Thyroid gland (tissue), 4 donors: ENCODE results near the gene NRG3. TPM values are rescaled to one million over a fixed set of nuclear protein-coding genes. Genes with fewer than 3 reads are reported as not detected.

Experiments
- DNase-seq, 2 donors: peaks; one replicate each; pipeline ENCODE4 v3.0.0-alpha.2; 2019
- H3K27ac ChIP-seq, 3 donors: fragments of 200-600 bp; sonication (generic); 1 replicate in 2 of 3; 2 replicates in 1 of 3; pipeline ENCODE4 v1.5.1; 2016 to 2019; ENCODE audit warnings: mild to moderate bottlenecking in 1 of 3, moderate library complexity in 1 of 3
- H3K27me3 ChIP-seq: fragments of 200-600 bp; sonication (generic); one replicate; pipeline ENCODE4 v1.5.1; 2019
- H3K36me3 ChIP-seq, 2 donors: fragments of 200-600 bp; sonication (generic); one replicate each; pipeline ENCODE4 v1.5.1; 2016 to 2019
- H3K4me1 ChIP-seq, 2 donors: fragments of 200-600 bp; sonication (generic); one replicate each; pipeline ENCODE4 v1.5.1; 2017 to 2019
- H3K4me3 ChIP-seq, 3 donors: fragments of 200-600 bp; sonication (generic); replicated peaks in 1 of 3; 1 replicate in 2 of 3; 2 replicates in 1 of 3; pipeline ENCODE4 v1.5.1; 2016; ENCODE audit warnings: mild to moderate bottlenecking in 1 of 3
- H3K9me3 ChIP-seq: fragments of 200-600 bp; sonication (generic); one replicate; pipeline ENCODE4 v1.5.1; 2017
- POLR2A ChIP-seq, 2 donors: fragments of 450-650 bp; IDR thresholded peaks; one replicate each; pipeline ENCODE4 v1.6.1; 2017; ENCODE audit warnings: antibody characterized with exemption in 2 of 2, mild to moderate bottlenecking in 2 of 2, moderate library complexity in 1 of 2
- WGBS, 2 donors: methylation state at CpG; one replicate each; pipeline ENCODE4 v1.1.5; 2017; 5-methylcytosine and 5-hydroxymethylcytosine counted together
- intact Hi-C: fragments of 100-400 bp; cut with DNase I; formaldehyde crosslinking; loops from one replicate; pipeline ENCODE4 v1.15.1; 2023
- total RNA-seq, 4 donors: library from RNA; depleted of rRNA; stranded (reverse); fragments of >200 nt; gene quantifications; one replicate each; pipeline ENCODE4 v1.2.3, GENCODE V29; 2016
- TF ChIP-seq, protein P1 (sequence below), 6 experiments: fragments of 200-600 bp in 3 of 6; fragments of 450-650 bp in 3 of 6; sonication (generic) in 3 of 6; IDR thresholded peaks; one replicate each; pipeline ENCODE4 v1.5.1; 2016 to 2019; ENCODE audit warnings: antibody characterized with exemption in 6 of 6, mild to moderate bottlenecking in 2 of 6, inconsistent platforms in 1 of 6, moderate library complexity in 1 of 6

NRG3 gene
- total RNA-seq, 4 donors from 2014 or later, result 0.67 to 1.8 (median 1.3) TPM

- Histone ChIP-seq H3K36me3 (no peaks in the 10 kb centered on the region), H3K9me3 (no peaks in the 10 kb centered on the region), H3K27me3 (no peaks in the 10 kb centered on the region), H3K4me3 (no peak overlapping the region), H3K4me1 (no peaks in the 10 kb centered on the region), H3K27ac (no peak overlapping the region)
- 86 to 93% methylated on average over 5 of the region's 5 CpGs for WGBS, 2 donors
- DNase-seq, result no peak
- intact Hi-C loops, result no loop called here
- TF ChIP-seq, protein P1, sequence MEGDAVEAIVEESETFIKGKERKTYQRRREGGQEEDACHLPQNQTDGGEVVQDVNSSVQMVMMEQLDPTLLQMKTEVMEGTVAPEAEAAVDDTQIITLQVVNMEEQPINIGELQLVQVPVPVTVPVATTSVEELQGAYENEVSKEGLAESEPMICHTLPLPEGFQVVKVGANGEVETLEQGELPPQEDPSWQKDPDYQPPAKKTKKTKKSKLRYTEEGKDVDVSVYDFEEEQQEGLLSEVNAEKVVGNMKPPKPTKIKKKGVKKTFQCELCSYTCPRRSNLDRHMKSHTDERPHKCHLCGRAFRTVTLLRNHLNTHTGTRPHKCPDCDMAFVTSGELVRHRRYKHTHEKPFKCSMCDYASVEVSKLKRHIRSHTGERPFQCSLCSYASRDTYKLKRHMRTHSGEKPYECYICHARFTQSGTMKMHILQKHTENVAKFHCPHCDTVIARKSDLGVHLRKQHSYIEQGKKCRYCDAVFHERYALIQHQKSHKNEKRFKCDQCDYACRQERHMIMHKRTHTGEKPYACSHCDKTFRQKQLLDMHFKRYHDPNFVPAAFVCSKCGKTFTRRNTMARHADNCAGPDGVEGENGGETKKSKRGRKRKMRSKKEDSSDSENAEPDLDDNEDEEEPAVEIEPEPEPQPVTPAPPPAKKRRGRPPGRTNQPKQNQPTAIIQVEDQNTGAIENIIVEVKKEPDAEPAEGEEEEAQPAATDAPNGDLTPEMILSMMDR (IDR thresholded peaks at IDR 0.05), result no peak
- TF ChIP-seq POLR2A (IDR thresholded peaks at IDR 0.05), result no peak
Observed at GRCh38 chr10:82213784-82214183, 338.8 kb downstream of the NRG3 start.

GRCh38 chr10:82221056-82221455 lies 346.1 kb downstream of the NRG3 start:
- TF ChIP-seq POLR2A (IDR thresholded peaks at IDR 0.05), result no peak
- TF ChIP-seq, protein P1 (IDR thresholded peaks at IDR 0.05), result no peak
- no peak overlapping the region for H3K4me3 ChIP-seq
- intact Hi-C loops, result no loop called here
- no peak for DNase-seq
- no peak overlapping the region for H3K27ac ChIP-seq
- H3K36me3 ChIP-seq, result no peaks in the 10 kb centered on the region
- no peaks in the 10 kb centered on the region for H3K9me3 ChIP-seq
- H3K4me1 ChIP-seq, result no peaks in the 10 kb centered on the region
- no peaks in the 10 kb centered on the region for H3K27me3 ChIP-seq

DNA sequence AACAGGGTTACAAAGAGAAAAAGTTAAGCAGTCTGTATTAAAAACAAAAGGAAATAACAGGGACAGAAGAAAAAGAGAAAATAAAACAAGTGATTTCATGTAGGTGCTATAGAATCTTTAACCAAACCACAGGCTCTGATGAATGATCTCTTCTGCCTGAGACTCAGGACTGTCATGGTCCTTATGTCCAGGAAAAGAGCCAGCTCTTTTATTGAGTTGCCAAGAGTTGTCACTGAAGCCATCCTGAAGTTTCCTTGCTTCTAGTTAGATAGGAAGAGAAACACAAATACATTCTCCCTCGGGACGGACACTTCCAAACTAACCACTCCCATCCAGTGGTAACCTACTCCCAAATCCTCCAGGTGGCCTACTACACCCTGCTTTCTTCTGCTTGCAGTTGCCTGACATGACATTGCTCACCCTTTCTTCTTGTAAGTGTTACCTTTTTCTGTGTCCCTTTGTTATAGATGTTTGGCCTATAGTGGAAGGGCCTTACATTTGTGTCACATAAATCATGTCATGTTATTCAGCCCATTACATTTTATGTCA lies 346.7 kb downstream of the NRG3 start:
- Histone ChIP-seq H3K36me3 (no peaks in the 10 kb centered on the region), H3K27me3 (no peaks in the 10 kb centered on the region), H3K27ac (no peak overlapping the region), H3K4me3 (no peak overlapping the region), H3K9me3 (no peaks in the 10 kb centered on the region), H3K4me1 (no peaks in the 10 kb centered on the region)
- DNase-seq, result no peak
- intact Hi-C loops, result no loop called here
- WGBS, 2 donors, result 28 to 49% methylated on average over 2 of the region's 2 CpGs
- TF ChIP-seq, protein P1 (IDR thresholded peaks at IDR 0.05), result no peak
- TF ChIP-seq POLR2A (IDR thresholded peaks at IDR 0.05), result no peak

- Histone ChIP-seq H3K27me3 (no peaks in the 10 kb centered on the region), H3K4me3 (no peak overlapping the region), H3K4me1 (no peaks in the 10 kb centered on the region), H3K9me3 (no peaks in the 10 kb centered on the region), H3K27ac (no peak overlapping the region), H3K36me3 (no peaks in the 10 kb centered on the region)
- no peak for DNase-seq
- intact Hi-C loops, result no loop called here
- no peak for TF ChIP-seq POLR2A (IDR thresholded peaks at IDR 0.05)
- TF ChIP-seq, protein P1 (IDR thresholded peaks at IDR 0.05), result no peak
- WGBS, 2 donors, result 73 to 75% methylated on average over 4 of the region's 4 CpGs
Observed at GRCh38 chr10:82228701-82229100, 353.7 kb downstream of the NRG3 start.

- H3K27ac ChIP-seq, result no peak overlapping the region
- intact Hi-C loops, result no loop called here
- H3K9me3 ChIP-seq, result no peaks in the 10 kb centered on the region
- no peak overlapping the region for H3K4me3 ChIP-seq
- no peaks in the 10 kb centered on the region for H3K4me1 ChIP-seq
- no peaks in the 10 kb centered on the region for H3K36me3 ChIP-seq
- 80 to 81% methylated on average over 4 of the region's 4 CpGs for WGBS, 2 donors
- H3K27me3 ChIP-seq, result no peaks in the 10 kb centered on the region
- TF ChIP-seq POLR2A (IDR thresholded peaks at IDR 0.05), result no peak
- TF ChIP-seq, protein P1 (IDR thresholded peaks at IDR 0.05), result no peak
- no peak for DNase-seq
Observed at GRCh38 chr10:82234173-82234572, 359.2 kb downstream of the NRG3 start.
